Large intestine (tissue), 3 donors: ENCODE data around the gene TMCO4. TPM values are rescaled to one million over a fixed set of nuclear protein-coding genes. Genes with fewer than 3 reads are reported as not detected.

ENCODE experiments used
- DNase-seq, 2 donors: peaks; one replicate each; pipeline versions ENCODE4 v3.0.0 to v3.0.0-alpha.2; 2013
- H3K27ac ChIP-seq: one replicate; pipeline ENCODE4 v1.5.1; 2013; ENCODE audit warnings: low read length
- H3K27me3 ChIP-seq: 2 replicates; pipeline ENCODE4 v1.6.1; 2013; ENCODE audit warnings: low read length; ENCODE audit not compliant: control insufficient read depth, insufficient read depth
- H3K36me3 ChIP-seq: 2 replicates; pipeline ENCODE4 v1.6.1; 2013; ENCODE audit warnings: low read length; ENCODE audit not compliant: control insufficient read depth, insufficient read depth
- H3K4me1 ChIP-seq: one replicate; pipeline ENCODE4 v1.6.1; 2013; ENCODE audit warnings: low read length; ENCODE audit not compliant: control insufficient read depth, insufficient read depth
- H3K4me3 ChIP-seq: one replicate; pipeline ENCODE4 v1.5.1; 2013; ENCODE audit warnings: low read length
- H3K9me3 ChIP-seq: one replicate; pipeline ENCODE4 v1.6.1; 2013; ENCODE audit warnings: mild to moderate bottlenecking, low read depth, low read length, moderate library complexity; ENCODE audit not compliant: control insufficient read depth
- WGBS: methylation state at CpG from one replicate; pipeline ENCODE4 v1.1.5; 2013; ENCODE audit warnings: low lambda C conversion rate; ENCODE audit not compliant: insufficient coverage; 5-methylcytosine and 5-hydroxymethylcytosine counted together
- polyA plus RNA-seq: library from polyadenylated mRNA; unstranded; fragments of 120-200 nt; gene quantifications from one replicate; pipeline ENCODE4 v1.2.1, GENCODE V29; 2013

The TMCO4 gene
- polyA plus RNA-seq, 1 donor = 10.4 TPM

GRCh38 chr1:19705464-19705863, 94.3 kb downstream of the TMCO4 start:
- H3K27me3 ChIP-seq = no peaks in the 10 kb centered on the region
- H3K4me1 ChIP-seq = peaks cover 4% of the 10 kb centered on the region
- no peak overlapping the region for H3K27ac ChIP-seq
- DNase-seq = no peak
- H3K9me3 ChIP-seq = no peaks in the 10 kb centered on the region
- peaks cover 3% of the 10 kb centered on the region for H3K36me3 ChIP-seq
- no peak overlapping the region for H3K4me3 ChIP-seq
- 96% methylated on average over 2 of the region's 4 CpGs for WGBS

- Histone ChIP-seq H3K4me3 (no peak overlapping the region), H3K9me3 (no peaks in the 10 kb centered on the region), H3K36me3 (peaks cover 5% of the 10 kb centered on the region), H3K4me1 (peaks cover 4% of the 10 kb centered on the region), H3K27me3 (no peaks in the 10 kb centered on the region), H3K27ac (no peak overlapping the region)
- peak; percentile 55 to 57 for DNase-seq
- no CpG with 5 or more reads among the region's 19 CpGs for WGBS
These were observed 95.2 kb downstream of the TMCO4 start for GRCh38 chr1:19704247-19705113.

DNA sequence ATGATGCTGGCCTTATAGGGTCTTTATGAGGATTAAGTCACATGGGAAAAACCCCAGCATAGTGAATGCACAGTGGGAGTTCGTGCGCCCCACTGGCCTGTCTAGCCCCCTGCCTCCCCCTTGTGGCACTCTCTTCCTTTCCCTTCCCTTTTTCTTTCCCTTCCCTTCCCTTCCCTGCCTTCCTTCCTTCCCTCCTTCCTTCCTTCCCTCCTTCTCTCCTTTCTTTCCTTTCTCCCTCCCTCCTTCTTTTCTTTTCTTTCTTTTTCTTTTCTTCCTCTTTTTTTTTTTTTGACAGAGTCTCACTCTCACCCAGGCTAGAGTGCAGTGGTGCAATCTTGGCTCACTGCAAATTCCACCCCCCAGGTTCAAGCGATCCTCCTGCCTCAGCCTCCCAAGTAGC, 96.4 kb downstream of the TMCO4 start:
- no peaks in the 10 kb centered on the region for H3K9me3 ChIP-seq
- H3K4me3 ChIP-seq = no peak overlapping the region
- H3K4me1 ChIP-seq = peaks cover 4% of the 10 kb centered on the region
- WGBS = 92% methylated on average over 2 of the region's 3 CpGs
- H3K27me3 ChIP-seq = no peaks in the 10 kb centered on the region
- no peak overlapping the region for H3K27ac ChIP-seq
- no peak for DNase-seq
- H3K36me3 ChIP-seq = peaks cover 5% of the 10 kb centered on the region

GRCh38 chr1:19700079-19700777, 99.5 kb downstream of the TMCO4 start:
- Histone ChIP-seq H3K4me3 (no peak overlapping the region), H3K27me3 (no peaks in the 10 kb centered on the region), H3K9me3 (no peaks in the 10 kb centered on the region), H3K27ac (no peak overlapping the region), H3K36me3 (peaks cover 7% of the 10 kb centered on the region), H3K4me1 (peaks cover 4% of the 10 kb centered on the region)
- 80% methylated on average over 1 of the region's 14 CpGs for WGBS
- DNase-seq = no peak

DNA sequence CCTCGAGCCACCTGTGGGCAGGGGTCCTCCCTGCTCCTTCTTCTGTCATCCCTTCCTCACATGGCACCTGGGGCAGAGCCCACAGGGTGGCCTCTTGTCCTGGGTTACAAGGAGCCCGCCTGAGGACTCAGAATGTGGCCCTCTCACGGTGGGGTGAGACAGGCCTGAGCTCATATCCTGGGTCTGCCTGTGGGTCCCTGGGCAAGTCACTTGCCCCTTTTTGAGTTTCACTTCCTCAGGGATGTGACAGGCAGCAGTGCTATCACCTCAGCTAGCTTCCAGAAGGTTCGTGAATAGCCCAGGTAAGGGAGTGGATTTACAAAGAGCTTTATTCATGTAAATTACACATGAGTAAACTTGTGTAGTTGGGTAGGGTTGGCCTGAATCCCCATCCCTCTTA, 101.5 kb downstream of the TMCO4 start:
- Histone ChIP-seq H3K27me3 (no peaks in the 10 kb centered on the region), H3K4me1 (no peaks in the 10 kb centered on the region), H3K27ac (no peak overlapping the region), H3K36me3 (peaks cover 13% of the 10 kb centered on the region), H3K9me3 (no peaks in the 10 kb centered on the region), H3K4me3 (no peak overlapping the region)
- no CpG with 5 or more reads among the region's 4 CpGs for whole genome bisulfite sequencing
- DNase-seq = no peak

- Histone ChIP-seq H3K9me3 (no peaks in the 10 kb centered on the region), H3K36me3 (peaks cover 13% of the 10 kb centered on the region), H3K4me3 (no peak overlapping the region), H3K4me1 (no peaks in the 10 kb centered on the region), H3K27ac (no peak overlapping the region), H3K27me3 (no peaks in the 10 kb centered on the region)
- no CpG with 5 or more reads among the region's 8 CpGs for WGBS
- no peak for DNase-seq
These were observed 102.9 kb downstream of the TMCO4 start for GRCh38 chr1:19696820-19697219.

- Histone ChIP-seq H3K27me3 (no peaks in the 10 kb centered on the region), H3K4me1 (no peaks in the 10 kb centered on the region), H3K36me3 (peaks cover 12% of the 10 kb centered on the region), H3K9me3 (no peaks in the 10 kb centered on the region), H3K27ac (no peak overlapping the region), H3K4me3 (no peak overlapping the region)
- no peak for DNase-seq
- no CpG with 5 or more reads among the region's 7 CpGs for WGBS
These were observed 103.9 kb downstream of the TMCO4 start for GRCh38 chr1:19695772-19696171.

- Histone ChIP-seq H3K36me3 (peaks cover 8% of the 10 kb centered on the region), H3K4me1 (no peaks in the 10 kb centered on the region), H3K27ac (no peak overlapping the region), H3K9me3 (peaks cover 5% of the 10 kb centered on the region), H3K27me3 (no peaks in the 10 kb centered on the region), H3K4me3 (no peak overlapping the region)
- WGBS = 100% methylated on average over 2 of the region's 14 CpGs
- DNase-seq = no peak
These were observed 105.4 kb downstream of the TMCO4 start for GRCh38 chr1:19694298-19694697.

GRCh38 chr1:19690342-19690741, 109.4 kb downstream of the TMCO4 start:
- WGBS = no CpG with 5 or more reads among the region's 7 CpGs

DNA sequence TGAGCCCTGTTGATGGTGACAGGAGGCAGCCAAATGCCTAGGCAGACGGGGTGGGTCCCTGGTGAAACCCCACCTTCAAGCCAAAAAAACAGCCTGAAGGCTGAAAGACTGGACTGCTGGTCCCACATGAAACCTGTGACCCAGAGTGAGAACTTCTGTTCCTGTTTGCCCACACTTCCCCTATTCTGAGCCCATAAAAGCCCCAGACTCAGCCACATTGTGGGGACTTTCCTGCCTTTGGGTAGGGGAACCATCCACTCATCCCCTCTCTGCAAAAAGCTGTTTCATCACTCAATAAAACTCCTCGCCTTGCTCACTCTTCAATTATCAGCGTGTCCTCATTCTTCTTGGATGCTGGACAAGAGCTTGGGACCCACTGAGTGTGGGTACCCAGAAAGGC, 109.9 kb downstream of the TMCO4 start:
- Histone ChIP-seq H3K4me1 (no peaks in the 10 kb centered on the region), H3K27me3 (no peaks in the 10 kb centered on the region), H3K27ac (no peak overlapping the region), H3K36me3 (peaks cover 5% of the 10 kb centered on the region), H3K4me3 (no peak overlapping the region), H3K9me3 (peaks cover 5% of the 10 kb centered on the region)
- DNase-seq = no peak
- no CpG with 5 or more reads among the region's 3 CpGs for WGBS

More at GRCh38 chr1:19690342-19690741, 109.4 kb downstream of the TMCO4 start:
- Histone ChIP-seq H3K27ac (no peak overlapping the region), H3K36me3 (peaks cover 5% of the 10 kb centered on the region), H3K4me3 (no peak overlapping the region), H3K4me1 (no peaks in the 10 kb centered on the region), H3K9me3 (peaks cover 5% of the 10 kb centered on the region), H3K27me3 (no peaks in the 10 kb centered on the region)
- DNase-seq = no peak
